CD14-positive monocyte (primary cell): ENCODE measurements around the gene PLCD3. TPM values are rescaled to one million over a fixed set of nuclear protein-coding genes. Genes with fewer than 3 reads are reported as not detected.
A peak's percentile ranks its signal among the peaks of the same experiment; 100 is the strongest.

Source experiments
- DNase-seq, 3 donors: peaks; one replicate each; pipeline ENCODE4 v3.0.0-alpha.2; 2011 to 2022
- H2AFZ ChIP-seq: 2 replicates; pipeline ENCODE4 v1.6.0; 2012; ENCODE audit warnings: mild to moderate bottlenecking, low read depth, low read length, inconsistent platforms; ENCODE audit not compliant: insufficient read depth, poor library complexity, severe bottlenecking
- H3K27ac ChIP-seq, 2 donors: 1 replicate in 1 of 2; 2 replicates in 1 of 2; pipeline ENCODE4 v1.5.1; 2012 to 2013; ENCODE audit warnings: low read length in 2 of 2, control low read depth in 1 of 2, inconsistent platforms in 1 of 2, low read depth in 1 of 2, mild to moderate bottlenecking in 1 of 2
- H3K27me3 ChIP-seq, 2 donors: one replicate each; pipeline versions ENCODE4 v1.6.0 to v1.6.1; 2011 to 2013; ENCODE audit warnings: low read length in 2 of 2; ENCODE audit not compliant: control insufficient read depth in 2 of 2, insufficient read depth in 2 of 2
- H3K36me3 ChIP-seq, 2 donors: replicated peaks in 1 of 2; 1 replicate in 1 of 2; 2 replicates in 1 of 2; pipeline versions ENCODE4 v1.5.1 to v1.6.1; 2012 to 2013; ENCODE audit warnings: low read length in 2 of 2, control low read depth in 1 of 2, inconsistent platforms in 1 of 2, mild to moderate bottlenecking in 1 of 2; ENCODE audit not compliant: insufficient read depth in 2 of 2, control insufficient read depth in 1 of 2
- H3K4me1 ChIP-seq, 2 donors: 1 replicate in 1 of 2; 2 replicates in 1 of 2; pipeline versions ENCODE4 v1.5.1 to v1.6.1; 2012 to 2013; ENCODE audit warnings: low read length in 2 of 2, control low read depth in 1 of 2, inconsistent platforms in 1 of 2, mild to moderate bottlenecking in 1 of 2, moderate library complexity in 1 of 2; ENCODE audit not compliant: insufficient read depth in 2 of 2, control insufficient read depth in 1 of 2
- H3K4me2 ChIP-seq: replicated peaks from 2 replicates; pipeline ENCODE3; 2012; ENCODE audit warnings: low read length, moderate library complexity, mild to moderate bottlenecking; ENCODE audit not compliant: poor library complexity, severe bottlenecking; ENCODE audit errors: extremely low read depth
- H3K4me3 ChIP-seq, 3 experiments: fragments of 200-600 bp in 1 of 3; sonication (generic) in 1 of 3; replicated peaks in 1 of 3; 1 replicate in 2 of 3; 2 replicates in 1 of 3; pipeline ENCODE4 v1.5.1; 2011 to 2013; ENCODE audit warnings: low read length in 3 of 3, mild to moderate bottlenecking in 3 of 3, control low read depth in 2 of 3, low read depth in 2 of 3, inconsistent platforms in 1 of 3, moderate library complexity in 1 of 3
- H3K79me2 ChIP-seq: 2 replicates; pipeline ENCODE4 v1.6.0; 2012; ENCODE audit warnings: mild to moderate bottlenecking, control low read depth, inconsistent platforms, low read length, moderate library complexity; ENCODE audit not compliant: insufficient read depth
- H3K9ac ChIP-seq: 2 replicates; pipeline ENCODE4 v1.6.0; 2017; ENCODE audit warnings: low read length, mild to moderate bottlenecking; ENCODE audit not compliant: insufficient read depth, poor library complexity, severe bottlenecking
- H3K9me3 ChIP-seq, 2 donors: replicated peaks in 1 of 2; 1 replicate in 1 of 2; 2 replicates in 1 of 2; pipeline versions ENCODE4 v1.5.1 to v1.6.1; 2012 to 2013; ENCODE audit warnings: low read length in 2 of 2, control low read depth in 1 of 2; ENCODE audit not compliant: control insufficient read depth in 1 of 2, insufficient read depth in 1 of 2
- H4K20me1 ChIP-seq: 2 replicates; pipeline ENCODE4 v1.6.0; 2012; ENCODE audit warnings: mild to moderate bottlenecking, low read length, control low read depth, moderate library complexity; ENCODE audit not compliant: insufficient read depth
- H3K27ac Mint-ChIP-seq, 7 donors: one replicate each; pipeline ENCODE4 v1.8.0; 2020; ENCODE audit warnings: mild to moderate bottlenecking in 7 of 7, mixed read lengths in 7 of 7, moderate library complexity in 6 of 7, inconsistent platforms in 2 of 7
- H3K27me3 Mint-ChIP-seq, 3 donors: one replicate each; pipeline ENCODE4 v1.8.0; 2021 to 2022; ENCODE audit warnings: low read depth in 3 of 3, mild to moderate bottlenecking in 3 of 3, mixed read lengths in 3 of 3, moderate library complexity in 3 of 3, inconsistent platforms in 1 of 3
- H3K36me3 Mint-ChIP-seq, 2 donors: one replicate each; pipeline ENCODE4 v1.8.0; 2020; ENCODE audit warnings: mixed read lengths in 2 of 2, inconsistent platforms in 1 of 2, mild to moderate bottlenecking in 1 of 2
- H3K4me1 Mint-ChIP-seq: one replicate; pipeline ENCODE4 v1.8.0; 2020; ENCODE audit warnings: mild to moderate bottlenecking, mixed read lengths
- H3K4me3 Mint-ChIP-seq, 2 donors: one replicate each; pipeline ENCODE4 v1.8.0; 2020; ENCODE audit warnings: mild to moderate bottlenecking in 2 of 2, mixed read lengths in 2 of 2, moderate library complexity in 1 of 2
- H3K9me3 Mint-ChIP-seq, 7 donors: one replicate each; pipeline ENCODE4 v1.8.0; 2020 to 2022; ENCODE audit warnings: mixed read lengths in 7 of 7, mild to moderate bottlenecking in 6 of 7, moderate library complexity in 6 of 7, inconsistent platforms in 2 of 7
- CTCF ChIP-seq: fragments of 200-600 bp; IDR thresholded peaks from one replicate; pipeline ENCODE4 v1.8.0; 2022; ENCODE audit warnings: antibody characterized with exemption, mild to moderate bottlenecking
- WGBS: methylation state at CpG from one replicate; pipeline ENCODE4 v1.1.5; 2013; ENCODE audit warnings: missing lambda C conversion rate; ENCODE audit not compliant: insufficient coverage; 5-methylcytosine and 5-hydroxymethylcytosine counted together
- intact Hi-C, 2 donors: fragments of 100-400 bp; cut with micrococcal nuclease; formaldehyde crosslinking; loops; one replicate each; pipeline versions ENCODE4 v1.15.0 to v1.15.1; 2023
- polyA plus RNA-seq, 3 donors: library from polyadenylated mRNA; depleted of rRNA in 1 of 3; unstranded in 2 of 3; stranded (reverse) in 1 of 3; fragments of 300-500 nt in 2 of 3; fragments of >200 nt in 1 of 3; fragmentation: Illumina TruSeq in 2 of 3; gene quantifications; 1 replicate in 2 of 3; 2 replicates in 1 of 3; pipeline ENCODE4 v1.2.3, GENCODE V29; 2012 to 2021

PLCD3 gene
- polyA plus RNA-seq, 3 donors = 0.97 to 25.8 (median 2.5) TPM

GRCh38 chr17:45070001-45070400, 62.3 kb downstream of the PLCD3 start:
- Histone ChIP-seq H3K27me3 (no peaks in the 10 kb centered on the region), H3K79me2 (peaks cover 98% of the 10 kb centered on the region), H2AFZ (no peak overlapping the region), H3K4me3 (no peak overlapping the region), H3K9ac (no peak overlapping the region), H3K27ac (no peak overlapping the region), H3K4me1 (peaks cover 28 to 34% of the 10 kb centered on the region in 2 donors), H3K9me3 (no peaks in the 10 kb centered on the region), H4K20me1 (peaks cover 94% of the 10 kb centered on the region), H3K36me3 (peaks cover 15 to 46% of the 10 kb centered on the region in 2 donors), H3K4me2 (no peak overlapping the region)
- Mint-ChIP-seq H3K4me3 (no peak overlapping the region), H3K27ac (peak overlapping the region in 1 of 7 donors; percentile 57), H3K36me3 (peaks cover 37 to 54% of the 10 kb centered on the region in 2 donors), H3K9me3 (peaks cover 0 to 3% (median 0%) of the 10 kb centered on the region in 7 donors), H3K27me3 (peaks cover 0 to 1% (median 0%) of the 10 kb centered on the region in 3 donors), H3K4me1 (peaks cover 49% of the 10 kb centered on the region)
- intact Hi-C loops = no loop called here
- 93% methylated on average over 6 of the region's 8 CpGs for WGBS
- no peak for TF ChIP-seq CTCF
- DNase-seq = no peak

GRCh38 chr17:45067637-45068036, 64.7 kb downstream of the PLCD3 start:
- H3K4me3 Mint-ChIP-seq = no peak overlapping the region
- H3K27me3 ChIP-seq = no peaks in the 10 kb centered on the region

More at GRCh38 chr17:45067637-45068036, 64.7 kb downstream of the PLCD3 start:
- no peak overlapping the region for H2AFZ ChIP-seq
- no peak overlapping the region for H3K4me2 ChIP-seq
- peak overlapping the region in 1 of 2 donors; percentile 28 for H3K27ac ChIP-seq
- Mint-ChIP-seq H3K9me3 (peaks cover 0 to 3% (median 0%) of the 10 kb centered on the region in 7 donors), H3K4me1 (peaks cover 53% of the 10 kb centered on the region), H3K36me3 (peaks cover 28 to 43% of the 10 kb centered on the region in 2 donors), H3K27me3 (no peaks in the 10 kb centered on the region), H3K27ac (peak overlapping the region in 2 of 7 donors; percentile 57 to 69)
- H4K20me1 ChIP-seq = peaks cover 81% of the 10 kb centered on the region
- H3K9ac ChIP-seq = no peak overlapping the region
- peaks cover 96% of the 10 kb centered on the region for H3K79me2 ChIP-seq
- intact Hi-C loops = no loop called here
- H3K36me3 ChIP-seq = peaks cover 12 to 31% of the 10 kb centered on the region in 2 donors
- 100% methylated on average over 2 of the region's 2 CpGs for WGBS
- no peak for DNase-seq
- H3K9me3 ChIP-seq = no peaks in the 10 kb centered on the region
- H3K4me1 ChIP-seq = peaks cover 40 to 43% of the 10 kb centered on the region in 2 donors
- TF ChIP-seq CTCF = no peak
- no peak overlapping the region for H3K4me3 ChIP-seq
